ENCODE results near the gene HDHD5. TPM values are rescaled to one million over a fixed set of nuclear protein-coding genes. Genes with fewer than 3 reads are reported as not detected.
A peak's percentile ranks its signal among the peaks of the same experiment; 100 is the strongest.

HDHD5 gene
- total and polyA plus RNA-seq, 4 donors, result 13.2 to 46.1 (median 35.9) TPM

GRCh38 chr22:17108256-17109112 lies 50.6 kb downstream of the HDHD5 start:
- Histone ChIP-seq H3K9ac (ENCODE audit: low read depth in 1 of 2, low read length in 2 of 2) (no peak overlapping the region), H3K36me3 (ENCODE audit: control insufficient read depth in 4 of 4, insufficient read depth in 3 of 4, low read depth in 1 of 4, low read length in 3 of 4) (peaks cover 16 to 54% (median 25%) of the 10 kb centered on the region in 4 donors), H3K4me1 (ENCODE audit: control insufficient read depth in 4 of 4, insufficient read depth in 4 of 4, low read length in 3 of 4) (peaks cover 0 to 4% (median 0%) of the 10 kb centered on the region in 4 donors), H3K9me3 (ENCODE audit: control insufficient read depth in 4 of 4, low read length in 3 of 4) (no peaks in the 10 kb centered on the region), H3K27ac (ENCODE audit: low read depth in 1 of 2, low read length in 2 of 2) (no peak overlapping the region), H3K27me3 (ENCODE audit: control insufficient read depth in 4 of 4, insufficient read depth in 4 of 4, low read length in 3 of 4) (no peaks in the 10 kb centered on the region), H3K4me3 (ENCODE audit: low read depth in 1 of 3, low read length in 3 of 3) (no peak overlapping the region)
- WGBS, result 97% methylated on average over 66 of the region's 66 CpGs
- DNase-seq (ENCODE audit: low spot score), result no peak
- no peak for TF ChIP-seq RXRA (IDR thresholded peaks at IDR 0.05)
- no peak for TF ChIP-seq RAD21 (IDR thresholded peaks at IDR 0.05)
- no peak for TF ChIP-seq ZBTB33 (IDR thresholded peaks at IDR 0.05)
- TF ChIP-seq YY1 (IDR thresholded peaks at IDR 0.05), result no peak
- no peak for TF ChIP-seq FOXA2 (IDR thresholded peaks at IDR 0.05)
- TF ChIP-seq, protein P1, sequence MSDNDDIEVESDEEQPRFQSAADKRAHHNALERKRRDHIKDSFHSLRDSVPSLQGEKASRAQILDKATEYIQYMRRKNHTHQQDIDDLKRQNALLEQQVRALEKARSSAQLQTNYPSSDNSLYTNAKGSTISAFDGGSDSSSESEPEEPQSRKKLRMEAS (IDR thresholded peaks at IDR 0.05), result no peak
- TF ChIP-seq CTCF (IDR thresholded peaks at IDR 0.05; ENCODE audit: low read depth, low read length, missing input control), result no peak
- no peak for TF ChIP-seq GABPA (IDR thresholded peaks at IDR 0.05 in 1 of 2, conservative IDR thresholded peaks at IDR 0.05 in 1 of 2)
- no peak for TF ChIP-seq ATF3 (IDR thresholded peaks at IDR 0.05)
- TF ChIP-seq HNF4G (IDR thresholded peaks at IDR 0.05), result no peak
- TF ChIP-seq SP1 (IDR thresholded peaks at IDR 0.05), result no peak
- TF ChIP-seq, protein P2, sequence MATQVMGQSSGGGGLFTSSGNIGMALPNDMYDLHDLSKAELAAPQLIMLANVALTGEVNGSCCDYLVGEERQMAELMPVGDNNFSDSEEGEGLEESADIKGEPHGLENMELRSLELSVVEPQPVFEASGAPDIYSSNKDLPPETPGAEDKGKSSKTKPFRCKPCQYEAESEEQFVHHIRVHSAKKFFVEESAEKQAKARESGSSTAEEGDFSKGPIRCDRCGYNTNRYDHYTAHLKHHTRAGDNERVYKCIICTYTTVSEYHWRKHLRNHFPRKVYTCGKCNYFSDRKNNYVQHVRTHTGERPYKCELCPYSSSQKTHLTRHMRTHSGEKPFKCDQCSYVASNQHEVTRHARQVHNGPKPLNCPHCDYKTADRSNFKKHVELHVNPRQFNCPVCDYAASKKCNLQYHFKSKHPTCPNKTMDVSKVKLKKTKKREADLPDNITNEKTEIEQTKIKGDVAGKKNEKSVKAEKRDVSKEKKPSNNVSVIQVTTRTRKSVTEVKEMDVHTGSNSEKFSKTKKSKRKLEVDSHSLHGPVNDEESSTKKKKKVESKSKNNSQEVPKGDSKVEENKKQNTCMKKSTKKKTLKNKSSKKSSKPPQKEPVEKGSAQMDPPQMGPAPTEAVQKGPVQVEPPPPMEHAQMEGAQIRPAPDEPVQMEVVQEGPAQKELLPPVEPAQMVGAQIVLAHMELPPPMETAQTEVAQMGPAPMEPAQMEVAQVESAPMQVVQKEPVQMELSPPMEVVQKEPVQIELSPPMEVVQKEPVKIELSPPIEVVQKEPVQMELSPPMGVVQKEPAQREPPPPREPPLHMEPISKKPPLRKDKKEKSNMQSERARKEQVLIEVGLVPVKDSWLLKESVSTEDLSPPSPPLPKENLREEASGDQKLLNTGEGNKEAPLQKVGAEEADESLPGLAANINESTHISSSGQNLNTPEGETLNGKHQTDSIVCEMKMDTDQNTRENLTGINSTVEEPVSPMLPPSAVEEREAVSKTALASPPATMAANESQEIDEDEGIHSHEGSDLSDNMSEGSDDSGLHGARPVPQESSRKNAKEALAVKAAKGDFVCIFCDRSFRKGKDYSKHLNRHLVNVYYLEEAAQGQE (IDR thresholded peaks at IDR 0.05), result no peak
- no peak for TF ChIP-seq JUND (IDR thresholded peaks at IDR 0.05)

DNA sequence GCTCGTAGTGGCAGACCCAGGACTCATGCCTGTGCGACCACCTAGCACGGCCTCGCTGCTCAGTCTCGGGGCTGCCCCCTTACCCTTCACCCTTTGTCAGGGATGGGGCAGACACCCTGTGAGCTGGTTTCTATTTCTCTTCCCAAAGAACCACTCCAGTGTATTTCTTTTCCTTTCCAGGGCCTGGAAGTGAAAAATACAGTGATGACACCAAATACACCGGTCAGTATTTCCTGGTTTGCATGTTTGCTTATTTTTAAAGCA lies 51.6 kb downstream of the HDHD5 start:
- H3K9ac ChIP-seq (ENCODE audit: low read depth in 1 of 2, low read length in 2 of 2), result no peak overlapping the region
- no peak overlapping the region for H3K4me3 ChIP-seq (ENCODE audit: low read depth in 1 of 3, low read length in 3 of 3)
- DNase-seq (ENCODE audit: low spot score), result no peak
- 93% methylated on average over 6 of the region's 6 CpGs for WGBS
- H3K36me3 ChIP-seq (ENCODE audit: control insufficient read depth in 4 of 4, insufficient read depth in 3 of 4, low read depth in 1 of 4, low read length in 3 of 4), result peaks cover 17 to 62% (median 31%) of the 10 kb centered on the region in 4 donors
- H3K27ac ChIP-seq (ENCODE audit: low read depth in 1 of 2, low read length in 2 of 2), result peak overlapping the region in 1 of 2 donors; percentile 56
- H3K9me3 ChIP-seq (ENCODE audit: control insufficient read depth in 4 of 4, low read length in 3 of 4), result no peaks in the 10 kb centered on the region
- no peaks in the 10 kb centered on the region for H3K27me3 ChIP-seq (ENCODE audit: control insufficient read depth in 4 of 4, insufficient read depth in 4 of 4, low read length in 3 of 4)
- peaks cover 0 to 4% (median 0%) of the 10 kb centered on the region in 4 donors for H3K4me1 ChIP-seq (ENCODE audit: control insufficient read depth in 4 of 4, insufficient read depth in 4 of 4, low read length in 3 of 4)
- TF ChIP-seq, protein P1 (IDR thresholded peaks at IDR 0.05), result no peak
- TF ChIP-seq RAD21 (IDR thresholded peaks at IDR 0.05), result no peak
- TF ChIP-seq FOXA2 (IDR thresholded peaks at IDR 0.05), result no peak
- TF ChIP-seq TAF1 (conservative IDR thresholded peaks at IDR 0.05), result no peak
- no peak for TF ChIP-seq JUND (IDR thresholded peaks at IDR 0.05)
- TF ChIP-seq RXRA (IDR thresholded peaks at IDR 0.05), result no peak
- no peak for TF ChIP-seq CTCF (IDR thresholded peaks at IDR 0.05; ENCODE audit: low read depth, low read length, missing input control)
- no peak for TF ChIP-seq ZBTB33 (IDR thresholded peaks at IDR 0.05)
- no peak for TF ChIP-seq YY1 (IDR thresholded peaks at IDR 0.05)
- no peak for TF ChIP-seq EGR1 (IDR thresholded peaks at IDR 0.05; ENCODE audit: low read depth in 2 of 2)
- TF ChIP-seq FOXA1 (IDR thresholded peaks at IDR 0.05), result no peak
- TF ChIP-seq NR2F2 (IDR thresholded peaks at IDR 0.05), result no peak
- TF ChIP-seq HNF4A (conservative IDR thresholded peaks at IDR 0.05), result no peak
- TF ChIP-seq SP1 (IDR thresholded peaks at IDR 0.05), result no peak
- no peak for TF ChIP-seq HNF4G (IDR thresholded peaks at IDR 0.05)

Data from liver (tissue), 9 donors.